Measurements from ENCODE around the gene EID2. TPM values are rescaled to one million over a fixed set of nuclear protein-coding genes. Genes with fewer than 3 reads are reported as not detected.

The EID2 gene
- total RNA-seq, 1 donor from 2014 or later: 20.0 TPM

GRCh38 chr19:39512988-39513387, 27.0 kb downstream of the EID2 start:
- H3K36me3 Mint-ChIP-seq: no peaks in the 10 kb centered on the region
- H3K9me3 Mint-ChIP-seq: peaks cover 3% of the 10 kb centered on the region
- H3K9me3 ChIP-seq (ENCODE audit: low read depth): no peaks in the 10 kb centered on the region
- no peak overlapping the region for H3K27ac ChIP-seq
- H3K27me3 Mint-ChIP-seq (ENCODE audit: insufficient read depth, low read depth): peaks cover 63% of the 10 kb centered on the region
- no peak for DNase-seq (ENCODE audit: low spot score)
- H3K79me2 ChIP-seq (ENCODE audit: low read depth): peaks cover 14% of the 10 kb centered on the region
- no peak for TF ChIP-seq EZH2 (IDR thresholded peaks at IDR 0.05)
- TF ChIP-seq, protein P1, sequence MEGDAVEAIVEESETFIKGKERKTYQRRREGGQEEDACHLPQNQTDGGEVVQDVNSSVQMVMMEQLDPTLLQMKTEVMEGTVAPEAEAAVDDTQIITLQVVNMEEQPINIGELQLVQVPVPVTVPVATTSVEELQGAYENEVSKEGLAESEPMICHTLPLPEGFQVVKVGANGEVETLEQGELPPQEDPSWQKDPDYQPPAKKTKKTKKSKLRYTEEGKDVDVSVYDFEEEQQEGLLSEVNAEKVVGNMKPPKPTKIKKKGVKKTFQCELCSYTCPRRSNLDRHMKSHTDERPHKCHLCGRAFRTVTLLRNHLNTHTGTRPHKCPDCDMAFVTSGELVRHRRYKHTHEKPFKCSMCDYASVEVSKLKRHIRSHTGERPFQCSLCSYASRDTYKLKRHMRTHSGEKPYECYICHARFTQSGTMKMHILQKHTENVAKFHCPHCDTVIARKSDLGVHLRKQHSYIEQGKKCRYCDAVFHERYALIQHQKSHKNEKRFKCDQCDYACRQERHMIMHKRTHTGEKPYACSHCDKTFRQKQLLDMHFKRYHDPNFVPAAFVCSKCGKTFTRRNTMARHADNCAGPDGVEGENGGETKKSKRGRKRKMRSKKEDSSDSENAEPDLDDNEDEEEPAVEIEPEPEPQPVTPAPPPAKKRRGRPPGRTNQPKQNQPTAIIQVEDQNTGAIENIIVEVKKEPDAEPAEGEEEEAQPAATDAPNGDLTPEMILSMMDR (IDR thresholded peaks at IDR 0.05): no peak
- TF ChIP-seq EZH2phosphoT487 (IDR thresholded peaks at IDR 0.05): no peak
- peaks cover 24% of the 10 kb centered on the region for H3F3A ChIP-seq (ENCODE audit: low read depth)
- H3K27me3 ChIP-seq: peaks cover 64% of the 10 kb centered on the region
- H3K4me3 Mint-ChIP-seq: no peak overlapping the region
- no peak overlapping the region for H3K4me3 ChIP-seq
- H3K4me1 ChIP-seq: peaks cover 5% of the 10 kb centered on the region
- H2AFZ ChIP-seq (replicated peaks): no peak overlapping the region
- no peak overlapping the region for H3K27ac Mint-ChIP-seq
- no peaks in the 10 kb centered on the region for H4K20me1 ChIP-seq (ENCODE audit: low read depth)
- no peak overlapping the region for H3K4me2 ChIP-seq
- no peak overlapping the region for H3K9ac ChIP-seq
- peaks cover 12% of the 10 kb centered on the region for H3K4me1 Mint-ChIP-seq
- no peaks in the 10 kb centered on the region for H3K36me3 ChIP-seq

GRCh38 chr19:39509233-39509632, 30.7 kb downstream of the EID2 start:
- Mint-ChIP-seq H3K4me1 (peaks cover 14% of the 10 kb centered on the region), H3K9me3 (peaks cover 9% of the 10 kb centered on the region), H3K36me3 (no peaks in the 10 kb centered on the region), H3K4me3 (peak overlapping the region; percentile 60), H3K27ac (no peak overlapping the region), H3K27me3 (ENCODE audit: insufficient read depth, low read depth) (peaks cover 62% of the 10 kb centered on the region)
- Histone ChIP-seq H3K79me2 (ENCODE audit: low read depth) (no peaks in the 10 kb centered on the region), H3K4me3 (no peak overlapping the region), H3K4me1 (peaks cover 3% of the 10 kb centered on the region), H3K9me3 (ENCODE audit: low read depth) (no peaks in the 10 kb centered on the region), H3F3A (ENCODE audit: low read depth) (peaks cover 28% of the 10 kb centered on the region), H4K20me1 (ENCODE audit: low read depth) (no peaks in the 10 kb centered on the region), H2AFZ (replicated peaks) (no peak overlapping the region), H3K36me3 (no peaks in the 10 kb centered on the region), H3K27ac (no peak overlapping the region), H3K9ac (no peak overlapping the region), H3K27me3 (peaks cover 75% of the 10 kb centered on the region), H3K4me2 (no peak overlapping the region)
- TF ChIP-seq, protein P1 (IDR thresholded peaks at IDR 0.05): no peak
- TF ChIP-seq EZH2 (IDR thresholded peaks at IDR 0.05) (no peak), EZH2phosphoT487 (IDR thresholded peaks at IDR 0.05) (no peak)
- DNase-seq (ENCODE audit: low spot score): no peak

- Mint-ChIP-seq H3K27me3 (ENCODE audit: insufficient read depth, low read depth) (peaks cover 58% of the 10 kb centered on the region), H3K36me3 (no peaks in the 10 kb centered on the region), H3K9me3 (peaks cover 9% of the 10 kb centered on the region), H3K4me1 (peaks cover 15% of the 10 kb centered on the region), H3K27ac (no peak overlapping the region), H3K4me3 (no peak overlapping the region)
- H3K9me3 ChIP-seq (ENCODE audit: low read depth): no peaks in the 10 kb centered on the region
- H3K27ac ChIP-seq: no peak overlapping the region
- H3K4me1 ChIP-seq: peaks cover 3% of the 10 kb centered on the region
- peaks cover 23% of the 10 kb centered on the region for H3F3A ChIP-seq (ENCODE audit: low read depth)
- peaks cover 75% of the 10 kb centered on the region for H3K27me3 ChIP-seq
- peak overlapping the region; percentile 67 for H3K4me2 ChIP-seq
- DNase-seq (ENCODE audit: low spot score): no peak
- H3K9ac ChIP-seq: no peak overlapping the region
- no peaks in the 10 kb centered on the region for H3K36me3 ChIP-seq
- no peak overlapping the region for H2AFZ ChIP-seq (replicated peaks)
- TF ChIP-seq EZH2 (IDR thresholded peaks at IDR 0.05): no peak
- H3K79me2 ChIP-seq (ENCODE audit: low read depth): no peaks in the 10 kb centered on the region
- H3K4me3 ChIP-seq: no peak overlapping the region
- no peaks in the 10 kb centered on the region for H4K20me1 ChIP-seq (ENCODE audit: low read depth)
These were observed 31.3 kb downstream of the EID2 start for GRCh38 chr19:39508629-39509028.

- H3K9me3 ChIP-seq (ENCODE audit: low read depth): no peaks in the 10 kb centered on the region
- peak; percentile 44 for DNase-seq (ENCODE audit: low spot score)
- peak overlapping the region; percentile 67 for H3K4me2 ChIP-seq
- peaks cover 56% of the 10 kb centered on the region for H3K27me3 Mint-ChIP-seq (ENCODE audit: insufficient read depth, low read depth)
- TF ChIP-seq, protein P1 (IDR thresholded peaks at IDR 0.05): no peak
- TF ChIP-seq EZH2phosphoT487 (IDR thresholded peaks at IDR 0.05): peak; percentile 58
- peak; percentile 56 for TF ChIP-seq EZH2 (IDR thresholded peaks at IDR 0.05)
- peak overlapping the region; percentile 53 for H3K4me3 ChIP-seq
- no peaks in the 10 kb centered on the region for H3K36me3 Mint-ChIP-seq
- H3K4me1 ChIP-seq: peaks cover 3% of the 10 kb centered on the region
- peak overlapping the region; percentile 83 for H3K4me3 Mint-ChIP-seq
- peak overlapping the region; percentile 93 for H2AFZ ChIP-seq (replicated peaks)
- peaks cover 13% of the 10 kb centered on the region for H3K9me3 Mint-ChIP-seq
- no peak overlapping the region for H3K9ac ChIP-seq
- peaks cover 21% of the 10 kb centered on the region for H3K4me1 Mint-ChIP-seq
- no peaks in the 10 kb centered on the region for H4K20me1 ChIP-seq (ENCODE audit: low read depth)
- peaks cover 23% of the 10 kb centered on the region for H3F3A ChIP-seq (ENCODE audit: low read depth)
- H3K27ac ChIP-seq: no peak overlapping the region
- no peaks in the 10 kb centered on the region for H3K79me2 ChIP-seq (ENCODE audit: low read depth)
- H3K36me3 ChIP-seq: no peaks in the 10 kb centered on the region
- H3K27ac Mint-ChIP-seq: no peak overlapping the region
- peaks cover 75% of the 10 kb centered on the region for H3K27me3 ChIP-seq
These were observed 32.1 kb downstream of the EID2 start for GRCh38 chr19:39507715-39508364.
